Mesendoderm (in vitro differentiated cells): ENCODE results near the gene ADARB1.

Experiments used
- DNase-seq: peaks from one replicate; pipeline ENCODE4 v3.0.0; 2013
- H2AK5ac ChIP-seq: 2 replicates; pipeline ENCODE4 v1.6.1; 2013; ENCODE audit warnings: low read length, inconsistent platforms
- H2BK120ac ChIP-seq: 2 replicates; pipeline ENCODE4 v1.6.1; 2013; ENCODE audit warnings: low read depth, mild to moderate bottlenecking, low read length, moderate library complexity, mixed read lengths
- H2BK15ac ChIP-seq: replicated peaks from 2 replicates; pipeline ENCODE4 v1.6.1; 2013; ENCODE audit warnings: low read depth, mild to moderate bottlenecking, moderate library complexity
- H2BK5ac ChIP-seq: 2 replicates; pipeline ENCODE4 v1.6.1; 2013; ENCODE audit warnings: low read length, inconsistent platforms
- H3K18ac ChIP-seq: 2 replicates; pipeline ENCODE4 v1.6.1; 2013; ENCODE audit warnings: mild to moderate bottlenecking, low read length, mixed read lengths
- H3K23ac ChIP-seq: one replicate; pipeline ENCODE4 v1.6.1; 2013; ENCODE audit warnings: low read length
- H3K27ac ChIP-seq: 2 replicates; pipeline ENCODE4 v1.5.1; 2013; ENCODE audit warnings: low read depth, mild to moderate bottlenecking, inconsistent platforms, low read length, moderate library complexity
- H3K27me3 ChIP-seq: 2 replicates; pipeline ENCODE4 v1.6.1; 2013; ENCODE audit warnings: low read length, control low read depth, mild to moderate bottlenecking, inconsistent platforms; ENCODE audit not compliant: insufficient read depth, poor library complexity
- H3K36me3 ChIP-seq: 2 replicates; pipeline ENCODE4 v1.6.1; 2013; ENCODE audit warnings: low read length, inconsistent platforms; ENCODE audit not compliant: control insufficient read depth, insufficient read depth
- H3K4ac ChIP-seq: one replicate; pipeline ENCODE4 v1.6.1; 2013; ENCODE audit warnings: low read depth, mild to moderate bottlenecking, low read length, moderate library complexity
- H3K4me1 ChIP-seq: 2 replicates; pipeline ENCODE4 v1.6.1; 2013; ENCODE audit warnings: low read depth, low read length, inconsistent platforms; ENCODE audit not compliant: control insufficient read depth
- H3K4me2 ChIP-seq: 2 replicates; pipeline ENCODE4 v1.6.1; 2013; ENCODE audit warnings: low read length
- H3K4me3 ChIP-seq: 2 replicates; pipeline ENCODE4 v1.5.1; 2013; ENCODE audit warnings: mild to moderate bottlenecking, low read length
- H3K56ac ChIP-seq: one replicate; pipeline ENCODE4 v1.6.1; 2013; ENCODE audit warnings: low read length
- H3K79me1 ChIP-seq: 2 replicates; pipeline ENCODE4 v1.6.1; 2013; ENCODE audit warnings: low read length, inconsistent platforms
- H3K79me2 ChIP-seq: 2 replicates; pipeline ENCODE4 v1.6.1; 2013; ENCODE audit warnings: mild to moderate bottlenecking, low read length; ENCODE audit not compliant: control insufficient read depth, insufficient read depth
- H3K9ac ChIP-seq: 2 replicates; pipeline ENCODE4 v1.6.1; 2013; ENCODE audit warnings: low read length, inconsistent platforms
- H4K5ac ChIP-seq: one replicate; pipeline ENCODE4 v1.6.1; 2013; ENCODE audit warnings: low read length
- H4K8ac ChIP-seq: one replicate; pipeline ENCODE4 v1.6.1; 2013; ENCODE audit warnings: low read depth, mild to moderate bottlenecking, control low read depth, low read length, moderate library complexity
- WGBS: extraction: QIAGEN DNeasy Blood & Tissue Kit; methylation state at CpG from one replicate; pipeline ENCODE4 v1.1.7; 2013; ENCODE audit warnings: low lambda C conversion rate, missing lambda C conversion rate; ENCODE audit not compliant: insufficient coverage; ENCODE audit errors: extremely low coverage; 5-methylcytosine and 5-hydroxymethylcytosine counted together

The ADARB1 gene

GRCh38 chr21:45209685-45210284 is 135.4 kb downstream of the ADARB1 start:
- Histone ChIP-seq H3K79me2 (no peaks in the 10 kb centered on the region), H3K27me3 (no peaks in the 10 kb centered on the region), H2BK5ac (no peak overlapping the region), H4K5ac (no peak overlapping the region), H4K8ac (no peak overlapping the region), H3K4me3 (no peak overlapping the region), H3K4me2 (no peak overlapping the region), H3K23ac (no peak overlapping the region), H3K79me1 (no peaks in the 10 kb centered on the region), H3K4ac (no peak overlapping the region), H3K4me1 (no peaks in the 10 kb centered on the region), H3K9ac (no peak overlapping the region), H3K27ac (no peak overlapping the region), H3K56ac (no peak overlapping the region), H2BK15ac (no peak overlapping the region), H3K36me3 (no peaks in the 10 kb centered on the region), H2BK120ac (no peak overlapping the region), H2AK5ac (no peak overlapping the region), H3K18ac (no peak overlapping the region)
- no CpG with 5 or more reads among the region's 8 CpGs for WGBS
- DNase-seq = no peak

GRCh38 chr21:45210461-45210983 is 136.1 kb downstream of the ADARB1 start:
- Histone ChIP-seq H3K4ac (no peak overlapping the region), H3K4me1 (no peaks in the 10 kb centered on the region), H3K79me1 (no peaks in the 10 kb centered on the region), H3K9ac (no peak overlapping the region), H4K8ac (no peak overlapping the region), H3K79me2 (no peaks in the 10 kb centered on the region), H2BK15ac (no peak overlapping the region), H3K27me3 (no peaks in the 10 kb centered on the region), H3K36me3 (no peaks in the 10 kb centered on the region), H4K5ac (no peak overlapping the region), H2BK120ac (no peak overlapping the region), H3K56ac (no peak overlapping the region), H2BK5ac (no peak overlapping the region), H3K23ac (no peak overlapping the region), H3K4me2 (no peak overlapping the region), H3K18ac (no peak overlapping the region), H2AK5ac (no peak overlapping the region), H3K4me3 (no peak overlapping the region), H3K27ac (no peak overlapping the region)
- WGBS = no CpG with 5 or more reads among the region's 12 CpGs
- no peak for DNase-seq

- Histone ChIP-seq H3K4me1 (no peaks in the 10 kb centered on the region), H4K8ac (no peak overlapping the region), H3K79me2 (no peaks in the 10 kb centered on the region), H4K5ac (no peak overlapping the region), H3K56ac (no peak overlapping the region), H3K27me3 (no peaks in the 10 kb centered on the region), H3K18ac (no peak overlapping the region), H2BK5ac (no peak overlapping the region), H3K27ac (no peak overlapping the region), H3K79me1 (no peaks in the 10 kb centered on the region), H3K4me3 (no peak overlapping the region), H3K4ac (no peak overlapping the region), H3K9ac (no peak overlapping the region), H2BK120ac (no peak overlapping the region), H2BK15ac (no peak overlapping the region), H3K23ac (no peak overlapping the region), H2AK5ac (no peak overlapping the region), H3K4me2 (no peak overlapping the region), H3K36me3 (no peaks in the 10 kb centered on the region)
- DNase-seq = no peak
- WGBS = no CpG with 5 or more reads among the region's 9 CpGs
Observed at GRCh38 chr21:45211661-45212060, 137.3 kb downstream of the ADARB1 start.

GRCh38 chr21:45213392-45213791 is 139.0 kb downstream of the ADARB1 start:
- H3K27ac ChIP-seq = no peak overlapping the region
- no peak overlapping the region for H3K18ac ChIP-seq
- H3K27me3 ChIP-seq = no peaks in the 10 kb centered on the region
- H3K36me3 ChIP-seq = no peaks in the 10 kb centered on the region
- no peak overlapping the region for H2BK5ac ChIP-seq
- no peak overlapping the region for H4K8ac ChIP-seq
- no peak overlapping the region for H2BK15ac ChIP-seq
- H3K4me3 ChIP-seq = no peak overlapping the region
- H2AK5ac ChIP-seq = no peak overlapping the region
- no peak overlapping the region for H3K56ac ChIP-seq
- no CpG with 5 or more reads among the region's 2 CpGs for whole genome bisulfite sequencing
- no peak overlapping the region for H3K23ac ChIP-seq
- H3K79me2 ChIP-seq = no peaks in the 10 kb centered on the region
- H3K4me2 ChIP-seq = no peak overlapping the region
- DNase-seq = no peak
- no peak overlapping the region for H2BK120ac ChIP-seq
- no peak overlapping the region for H3K9ac ChIP-seq
- no peak overlapping the region for H3K4ac ChIP-seq
- H3K4me1 ChIP-seq = no peaks in the 10 kb centered on the region
- H3K79me1 ChIP-seq = no peaks in the 10 kb centered on the region
- H4K5ac ChIP-seq = no peak overlapping the region

GRCh38 chr21:45215213-45215612 is 140.8 kb downstream of the ADARB1 start:
- H3K4me1 ChIP-seq = no peaks in the 10 kb centered on the region
- no CpG with 5 or more reads among the region's 2 CpGs for WGBS
- no peak overlapping the region for H3K23ac ChIP-seq
- H3K36me3 ChIP-seq = no peaks in the 10 kb centered on the region
- H3K4ac ChIP-seq = no peak overlapping the region
- H3K79me2 ChIP-seq = no peaks in the 10 kb centered on the region
- no peak overlapping the region for H2BK5ac ChIP-seq
- no peak overlapping the region for H3K27ac ChIP-seq
- H4K8ac ChIP-seq = no peak overlapping the region
- no peak overlapping the region for H3K4me3 ChIP-seq
- no peak overlapping the region for H3K56ac ChIP-seq
- no peak for DNase-seq
- H3K9ac ChIP-seq = no peak overlapping the region
- no peaks in the 10 kb centered on the region for H3K79me1 ChIP-seq
- no peak overlapping the region for H2AK5ac ChIP-seq
- H3K18ac ChIP-seq = no peak overlapping the region
- H2BK120ac ChIP-seq = no peak overlapping the region
- no peak overlapping the region for H4K5ac ChIP-seq
- no peaks in the 10 kb centered on the region for H3K27me3 ChIP-seq
- H3K4me2 ChIP-seq = no peak overlapping the region
- H2BK15ac ChIP-seq = no peak overlapping the region

GRCh38 chr21:45217010-45217409 is 142.6 kb downstream of the ADARB1 start:
- H3K18ac ChIP-seq = no peak overlapping the region
- H3K36me3 ChIP-seq = no peaks in the 10 kb centered on the region
- no peaks in the 10 kb centered on the region for H3K79me2 ChIP-seq
- no peaks in the 10 kb centered on the region for H3K27me3 ChIP-seq
- no peak overlapping the region for H3K23ac ChIP-seq
- H4K5ac ChIP-seq = no peak overlapping the region
- H3K79me1 ChIP-seq = no peaks in the 10 kb centered on the region
- H2BK5ac ChIP-seq = no peak overlapping the region
- WGBS = no CpG with 5 or more reads among the region's 1 CpG
- no peaks in the 10 kb centered on the region for H3K4me1 ChIP-seq
- no peak overlapping the region for H3K9ac ChIP-seq
- no peak for DNase-seq
- no peak overlapping the region for H2BK120ac ChIP-seq
- H2AK5ac ChIP-seq = no peak overlapping the region
- no peak overlapping the region for H3K4me2 ChIP-seq
- H3K4me3 ChIP-seq = no peak overlapping the region
- H4K8ac ChIP-seq = no peak overlapping the region
- no peak overlapping the region for H3K4ac ChIP-seq
- no peak overlapping the region for H2BK15ac ChIP-seq
- no peak overlapping the region for H3K56ac ChIP-seq
- H3K27ac ChIP-seq = no peak overlapping the region
